ENCODE data around the gene ST3GAL3. TPM values are rescaled to one million over a fixed set of nuclear protein-coding genes. Genes with fewer than 3 reads are reported as not detected.

The ST3GAL3 gene
- total RNA-seq, 1 donor from 2014 or later = 16.5 TPM

- TF ChIP-seq CTCF (IDR thresholded peaks at IDR 0.05; ENCODE audit: partially characterized antibody, unreplicated experiment) = peak; percentile 26
- Mint-ChIP-seq H3K4me3 (ENCODE audit: unreplicated experiment) (peak within 1 kb of the TSS; percentile 90), H3K36me3 (ENCODE audit: unreplicated experiment) (peaks cover 9% of the 10 kb centered on the region), H3K4me1 (ENCODE audit: low read depth, unreplicated experiment) (peaks cover 18% of the 10 kb centered on the region), H3K9me3 (ENCODE audit: unreplicated experiment) (peaks cover 13% of the 10 kb centered on the region), H3K27me3 (ENCODE audit: unreplicated experiment) (peaks cover 14% of the 10 kb centered on the region), H3K27ac (ENCODE audit: unreplicated experiment) (peak within 1 kb of the TSS; percentile 97)
- peak; percentile 97 for DNase-seq
These were observed 267.3 kb downstream of the ST3GAL3 start, which contains the start of gene ATP6V0B for GRCh38 chr1:43974443-43975248. Gene ATP6V0B, plus strand, starts transcription at chr1:43974960. Its CDS starts 81 bp downstream, at chr1:43975041.

GRCh38 chr1:43975249-43975961 lies 268.1 kb downstream of the ST3GAL3 start:
- no peak for TF ChIP-seq CTCF (IDR thresholded peaks at IDR 0.05; ENCODE audit: partially characterized antibody, unreplicated experiment)
- Mint-ChIP-seq H3K4me3 (ENCODE audit: unreplicated experiment) (peak overlapping the region; percentile 90), H3K9me3 (ENCODE audit: unreplicated experiment) (peaks cover 14% of the 10 kb centered on the region), H3K27me3 (ENCODE audit: unreplicated experiment) (peaks cover 17% of the 10 kb centered on the region), H3K36me3 (ENCODE audit: unreplicated experiment) (peaks cover 9% of the 10 kb centered on the region), H3K27ac (ENCODE audit: unreplicated experiment) (peak overlapping the region; percentile 55), H3K4me1 (ENCODE audit: low read depth, unreplicated experiment) (peaks cover 20% of the 10 kb centered on the region)
- no peak for DNase-seq

- H3K27ac Mint-ChIP-seq (ENCODE audit: unreplicated experiment) = peak overlapping the region; percentile 55
These were observed 268.7 kb downstream of the ST3GAL3 start for GRCh38 chr1:43976045-43976444.

GRCh38 chr1:43976890-43977289 lies 269.6 kb downstream of the ST3GAL3 start:
- H3K27ac Mint-ChIP-seq (ENCODE audit: unreplicated experiment) = no peak overlapping the region
- peaks cover 15% of the 10 kb centered on the region for H3K27me3 Mint-ChIP-seq (ENCODE audit: unreplicated experiment)
- H3K9me3 Mint-ChIP-seq (ENCODE audit: unreplicated experiment) = peaks cover 14% of the 10 kb centered on the region
- TF ChIP-seq CTCF (IDR thresholded peaks at IDR 0.05; ENCODE audit: partially characterized antibody, unreplicated experiment) = no peak
- peaks cover 9% of the 10 kb centered on the region for H3K36me3 Mint-ChIP-seq (ENCODE audit: unreplicated experiment)
- DNase-seq = no peak
- peaks cover 21% of the 10 kb centered on the region for H3K4me1 Mint-ChIP-seq (ENCODE audit: low read depth, unreplicated experiment)
- peak overlapping the region; percentile 90 for H3K4me3 Mint-ChIP-seq (ENCODE audit: unreplicated experiment)

More at GRCh38 chr1:43976045-43976444, 268.7 kb downstream of the ST3GAL3 start:
- peaks cover 16% of the 10 kb centered on the region for H3K27me3 Mint-ChIP-seq (ENCODE audit: unreplicated experiment)
- TF ChIP-seq CTCF (IDR thresholded peaks at IDR 0.05; ENCODE audit: partially characterized antibody, unreplicated experiment) = peak; percentile 29
- peak overlapping the region; percentile 90 for H3K4me3 Mint-ChIP-seq (ENCODE audit: unreplicated experiment)
- no peak for DNase-seq
- H3K9me3 Mint-ChIP-seq (ENCODE audit: unreplicated experiment) = peaks cover 14% of the 10 kb centered on the region
- peaks cover 21% of the 10 kb centered on the region for H3K4me1 Mint-ChIP-seq (ENCODE audit: low read depth, unreplicated experiment)
- peaks cover 9% of the 10 kb centered on the region for H3K36me3 Mint-ChIP-seq (ENCODE audit: unreplicated experiment)
